Gastrocnemius medialis (tissue), 4 donors: ENCODE measurements around the gene CASS4. TPM values are rescaled to one million over a fixed set of nuclear protein-coding genes. Genes with fewer than 3 reads are reported as not detected.

Experiments used
- ATAC-seq, 2 donors: fragments of 150-250 bp; one replicate each; pipeline ENCODE4 v1.9.1; 2016
- DNase-seq, 2 donors: peaks; one replicate each; pipeline ENCODE4 v3.0.0-alpha.2; 2019
- H3K27ac ChIP-seq, 4 donors: fragments of 200-600 bp; sonication (generic); 1 replicate in 1 of 4; 2 replicates in 3 of 4; pipeline ENCODE4 v1.5.1; 2016 to 2018; ENCODE audit warnings: mild to moderate bottlenecking in 2 of 4, moderate library complexity in 1 of 4
- H3K27me3 ChIP-seq, 3 donors: fragments of 200-600 bp; sonication (generic) in 2 of 3; 1 replicate in 1 of 3; 2 replicates in 2 of 3; pipeline versions ENCODE4 v1.5.1 to v1.6.0; 2016 to 2019; ENCODE audit warnings: mild to moderate bottlenecking in 1 of 3, moderate library complexity in 1 of 3
- H3K36me3 ChIP-seq, 2 donors: fragments of 200-600 bp; sonication (generic) in 1 of 2; one replicate each; pipeline ENCODE4 v1.5.1; 2017 to 2018
- H3K4me1 ChIP-seq, 2 donors: fragments of 200-600 bp; sonication (generic) in 1 of 2; one replicate each; pipeline ENCODE4 v1.5.1; 2016 to 2017; ENCODE audit warnings: mild to moderate bottlenecking in 2 of 2
- H3K4me3 ChIP-seq, 4 donors: fragments of 200-600 bp; sonication (generic) in 3 of 4; 1 replicate in 1 of 4; 2 replicates in 3 of 4; pipeline ENCODE4 v1.5.1; 2016 to 2019; ENCODE audit warnings: mild to moderate bottlenecking in 2 of 4
- H3K9me3 ChIP-seq, 3 donors: fragments of 200-600 bp; sonication (generic) in 2 of 3; 1 replicate in 1 of 3; 2 replicates in 2 of 3; pipeline ENCODE4 v1.5.1; 2016 to 2019
- POLR2A ChIP-seq, 2 donors: fragments of 450-650 bp; IDR thresholded peaks; one replicate each; pipeline ENCODE4 v1.6.1; 2017; ENCODE audit warnings: antibody characterized with exemption in 2 of 2, mild to moderate bottlenecking in 2 of 2, moderate library complexity in 2 of 2
- in situ Hi-C, 4 donors: fragments of 200-750 bp; cut with MboI; loops; one replicate each; pipeline versions ENCODE4 v1.15.0 to v1.8.0; 2017; ENCODE audit warnings: low sequenced_read_pairs in 4 of 4
- intact Hi-C: fragments of 100-400 bp; cut with DNase I; formaldehyde crosslinking; loops from one replicate; pipeline ENCODE4 v1.15.1; 2023; ENCODE audit warnings: low total_unique reads
- total RNA-seq, 4 donors: library from RNA; depleted of rRNA; stranded (reverse); fragments of >200 nt; gene quantifications; one replicate each; pipeline versions ENCODE4 v1.1.0 to v1.2.3, GENCODE V29; 2016
- TF ChIP-seq, protein P1 (sequence below), 5 experiments: fragments of 450-650 bp in 3 of 5; fragments of 200-600 bp in 2 of 5; sonication (generic) in 2 of 5; IDR thresholded peaks in 4 of 5; conservative IDR thresholded peaks in 1 of 5; 1 replicate in 4 of 5; 2 replicates in 1 of 5; pipeline ENCODE4 v1.5.1; 2016 to 2019; ENCODE audit warnings: antibody characterized with exemption in 5 of 5, mild to moderate bottlenecking in 3 of 5, moderate library complexity in 3 of 5

CASS4 gene
- total RNA-seq, 4 donors from 2014 or later = 0.36 to 0.86 (median 0.72) TPM; not detected in 1

DNA sequence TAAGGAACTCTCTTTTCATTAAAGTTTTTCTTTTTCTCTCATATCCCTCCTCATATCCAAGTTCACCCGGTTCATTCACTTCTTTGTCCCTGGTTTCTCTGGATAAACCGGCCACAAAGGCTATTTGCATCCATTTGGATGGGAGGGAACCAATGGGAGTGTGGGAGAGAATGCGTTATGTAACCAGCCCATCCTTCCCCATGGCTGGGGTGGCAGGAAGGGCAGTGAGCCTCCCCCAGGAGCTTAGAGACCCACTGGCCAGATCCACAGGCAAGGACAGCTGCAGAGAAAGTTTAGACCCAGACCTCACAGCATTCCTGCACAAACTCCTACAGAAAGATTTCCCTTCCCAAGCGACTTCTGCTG is 10.7 kb downstream of the CASS4 start:
- no peak overlapping the region for H3K4me3 ChIP-seq
- intact Hi-C loops = no loop called here
- TF ChIP-seq POLR2A (IDR thresholded peaks at IDR 0.05) = no peak
- H3K27me3 ChIP-seq = no peaks in the 10 kb centered on the region
- no peak overlapping the region for H3K27ac ChIP-seq
- ATAC-seq (no peak), DNase-seq (no peak)
- no peaks in the 10 kb centered on the region for H3K36me3 ChIP-seq
- H3K4me1 ChIP-seq = no peaks in the 10 kb centered on the region
- H3K9me3 ChIP-seq = no peaks in the 10 kb centered on the region
- in situ Hi-C loops = no loop called here

DNA sequence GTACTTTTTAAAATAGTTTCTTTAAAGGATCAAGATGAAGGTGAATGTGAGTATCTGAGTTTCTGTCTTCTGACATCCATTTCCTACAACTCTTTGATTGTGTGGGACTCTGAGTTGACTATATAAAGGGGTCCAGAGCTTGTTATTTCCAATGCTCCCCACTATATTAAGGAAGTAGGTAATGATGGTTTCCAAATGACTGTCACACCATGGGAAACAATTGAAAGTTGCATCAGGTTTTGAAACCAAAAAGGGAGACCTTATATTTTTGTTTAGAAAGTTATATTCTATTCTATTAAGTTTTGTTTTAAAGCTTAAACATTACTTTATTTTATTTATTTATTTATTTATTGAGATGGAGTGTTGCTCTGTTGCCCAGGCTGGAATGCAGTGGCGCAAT is 11.2 kb downstream of the CASS4 start:
- ATAC-seq = no peak
- intact Hi-C loops (no loop called here), in situ Hi-C loops (no loop called here)
- Histone ChIP-seq H3K9me3 (no peaks in the 10 kb centered on the region), H3K36me3 (no peaks in the 10 kb centered on the region), H3K4me3 (no peak overlapping the region), H3K27ac (no peak overlapping the region), H3K4me1 (no peaks in the 10 kb centered on the region), H3K27me3 (no peaks in the 10 kb centered on the region)
- DNase-seq = no peak
- TF ChIP-seq POLR2A (IDR thresholded peaks at IDR 0.05) = no peak
- TF ChIP-seq, protein P1, sequence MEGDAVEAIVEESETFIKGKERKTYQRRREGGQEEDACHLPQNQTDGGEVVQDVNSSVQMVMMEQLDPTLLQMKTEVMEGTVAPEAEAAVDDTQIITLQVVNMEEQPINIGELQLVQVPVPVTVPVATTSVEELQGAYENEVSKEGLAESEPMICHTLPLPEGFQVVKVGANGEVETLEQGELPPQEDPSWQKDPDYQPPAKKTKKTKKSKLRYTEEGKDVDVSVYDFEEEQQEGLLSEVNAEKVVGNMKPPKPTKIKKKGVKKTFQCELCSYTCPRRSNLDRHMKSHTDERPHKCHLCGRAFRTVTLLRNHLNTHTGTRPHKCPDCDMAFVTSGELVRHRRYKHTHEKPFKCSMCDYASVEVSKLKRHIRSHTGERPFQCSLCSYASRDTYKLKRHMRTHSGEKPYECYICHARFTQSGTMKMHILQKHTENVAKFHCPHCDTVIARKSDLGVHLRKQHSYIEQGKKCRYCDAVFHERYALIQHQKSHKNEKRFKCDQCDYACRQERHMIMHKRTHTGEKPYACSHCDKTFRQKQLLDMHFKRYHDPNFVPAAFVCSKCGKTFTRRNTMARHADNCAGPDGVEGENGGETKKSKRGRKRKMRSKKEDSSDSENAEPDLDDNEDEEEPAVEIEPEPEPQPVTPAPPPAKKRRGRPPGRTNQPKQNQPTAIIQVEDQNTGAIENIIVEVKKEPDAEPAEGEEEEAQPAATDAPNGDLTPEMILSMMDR (IDR thresholded peaks at IDR 0.05 in 4 of 5, conservative IDR thresholded peaks at IDR 0.05 in 1 of 5) = no peak

DNA sequence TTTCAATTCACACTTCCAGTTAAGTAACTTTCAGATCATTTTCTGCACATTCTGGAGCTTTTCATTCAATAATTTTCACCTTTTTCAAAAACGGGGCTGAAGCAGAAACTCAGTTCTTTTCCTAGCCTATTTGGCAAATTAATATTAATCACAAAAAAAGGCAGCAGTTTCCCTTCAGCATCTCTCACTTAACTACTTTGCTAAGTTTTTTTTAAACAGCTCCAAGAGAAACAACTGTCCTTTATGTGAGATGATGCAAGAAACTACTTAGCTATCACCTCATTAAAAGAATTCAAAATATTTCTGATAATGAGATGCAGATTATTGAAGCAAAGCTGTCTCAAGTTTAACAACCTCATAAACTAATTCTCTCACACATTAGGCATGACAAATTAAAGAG is 11.8 kb downstream of the CASS4 start:
- in situ Hi-C loops = no loop called here
- H3K4me1 ChIP-seq = no peaks in the 10 kb centered on the region
- H3K4me3 ChIP-seq = no peak overlapping the region
- H3K27me3 ChIP-seq = no peaks in the 10 kb centered on the region
- ATAC-seq (no peak), DNase-seq (no peak)
- H3K36me3 ChIP-seq = no peaks in the 10 kb centered on the region
- TF ChIP-seq POLR2A (IDR thresholded peaks at IDR 0.05) = no peak
- TF ChIP-seq, protein P1 (IDR thresholded peaks at IDR 0.05 in 4 of 5, conservative IDR thresholded peaks at IDR 0.05 in 1 of 5) = no peak
- H3K9me3 ChIP-seq = no peaks in the 10 kb centered on the region
- intact Hi-C loops = no loop called here
- no peak overlapping the region for H3K27ac ChIP-seq

DNA sequence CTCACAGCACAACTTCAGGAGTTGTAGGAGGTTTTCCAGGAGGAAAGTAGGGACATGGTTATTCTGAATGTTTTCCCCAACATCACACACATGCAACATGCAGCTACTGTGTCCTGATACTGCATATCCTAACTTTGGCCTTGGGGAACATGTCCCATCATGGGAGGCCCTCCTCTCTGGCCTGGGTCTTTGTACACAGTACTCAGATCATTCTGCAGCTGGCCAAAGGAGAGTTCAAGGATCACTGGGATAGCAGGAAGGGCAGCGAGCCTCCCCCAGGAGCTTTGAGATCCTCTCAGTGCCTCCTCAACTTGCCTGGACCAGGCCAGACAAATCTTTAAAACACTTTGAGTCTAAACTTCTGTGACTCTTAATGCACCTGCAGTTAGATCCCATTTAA is 12.9 kb downstream of the CASS4 start:
- DNase-seq (no peak), ATAC-seq (no peak)
- in situ Hi-C loops (no loop called here), intact Hi-C loops (no loop called here)
- H3K9me3 ChIP-seq = no peaks in the 10 kb centered on the region
- no peaks in the 10 kb centered on the region for H3K4me1 ChIP-seq
- no peaks in the 10 kb centered on the region for H3K27me3 ChIP-seq
- H3K27ac ChIP-seq = no peak overlapping the region
- H3K4me3 ChIP-seq = no peak overlapping the region
- no peaks in the 10 kb centered on the region for H3K36me3 ChIP-seq
- no peak for TF ChIP-seq POLR2A (IDR thresholded peaks at IDR 0.05)
- TF ChIP-seq, protein P1 (IDR thresholded peaks at IDR 0.05 in 4 of 5, conservative IDR thresholded peaks at IDR 0.05 in 1 of 5) = no peak

DNA sequence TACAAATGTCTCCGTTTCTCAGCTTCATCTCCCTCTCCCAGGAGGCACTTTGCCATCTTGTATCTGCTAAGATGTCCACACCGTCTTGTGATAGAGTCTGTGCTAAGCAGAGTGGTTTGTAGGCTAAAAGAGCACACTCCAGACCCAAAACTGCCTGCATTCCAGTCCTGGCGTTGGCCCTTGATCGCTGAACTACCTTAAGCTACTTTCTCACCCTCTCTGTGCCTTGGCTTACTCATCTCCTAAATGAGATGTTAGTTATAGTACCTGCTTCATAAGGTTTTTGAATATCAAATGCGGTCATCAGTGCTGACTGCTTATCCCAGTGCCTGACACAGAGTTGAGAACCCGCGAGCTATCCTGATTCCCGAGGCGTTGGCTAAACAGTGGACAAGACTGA is 14.0 kb downstream of the CASS4 start:
- Histone ChIP-seq H3K4me3 (no peak overlapping the region), H3K36me3 (no peaks in the 10 kb centered on the region), H3K9me3 (no peaks in the 10 kb centered on the region), H3K4me1 (no peaks in the 10 kb centered on the region), H3K27me3 (no peaks in the 10 kb centered on the region), H3K27ac (no peak overlapping the region)
- no peak for ATAC-seq
- in situ Hi-C loops (no loop called here), intact Hi-C loops (no loop called here)
- DNase-seq = no peak
- TF ChIP-seq POLR2A (IDR thresholded peaks at IDR 0.05) = no peak
- TF ChIP-seq, protein P1 (IDR thresholded peaks at IDR 0.05 in 4 of 5, conservative IDR thresholded peaks at IDR 0.05 in 1 of 5) = no peak
